AG08395 (cell line): ENCODE measurements around the gene LAMA3.

Source experiments
- DNase-seq: peaks from one replicate; pipeline ENCODE4 v3.0.0; 2012; ENCODE audit warnings: mixed read lengths, low spot score

LAMA3 gene

GRCh38 chr18:23968638-23969604 lies 279.7 kb downstream of the LAMA3 start:
- no peak for DNase-seq

- DNase-seq: no peak
These were observed 280.4 kb downstream of the LAMA3 start for GRCh38 chr18:23969664-23970063.

GRCh38 chr18:23970161-23971096 lies 281.2 kb downstream of the LAMA3 start:
- no peak for DNase-seq

DNA sequence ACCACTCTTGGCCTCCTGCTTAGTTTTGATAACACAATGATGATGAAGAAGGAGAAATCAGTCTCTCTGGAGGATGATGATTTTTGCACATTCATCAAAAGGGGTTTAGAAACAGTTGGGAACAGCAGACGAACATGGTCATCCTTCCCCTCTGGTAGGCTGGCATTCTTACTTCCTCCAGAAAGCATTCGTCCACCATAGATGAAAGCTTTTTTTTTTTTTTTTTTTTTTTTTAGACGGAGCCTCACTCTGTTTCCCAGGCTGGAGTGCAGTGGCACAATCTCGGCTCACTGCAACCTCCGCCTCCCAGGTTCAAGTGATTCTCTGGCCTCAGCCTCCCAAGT lies 281.8 kb downstream of the LAMA3 start:
- no peak for DNase-seq

- no peak for DNase-seq
These were observed 282.5 kb downstream of the LAMA3 start for GRCh38 chr18:23971666-23972230.

- no peak for DNase-seq
These were observed 283.2 kb downstream of the LAMA3 start for GRCh38 chr18:23972453-23972852.

- no peak for DNase-seq
These were observed 287.9 kb downstream of the LAMA3 start for GRCh38 chr18:23977103-23977502.

DNA sequence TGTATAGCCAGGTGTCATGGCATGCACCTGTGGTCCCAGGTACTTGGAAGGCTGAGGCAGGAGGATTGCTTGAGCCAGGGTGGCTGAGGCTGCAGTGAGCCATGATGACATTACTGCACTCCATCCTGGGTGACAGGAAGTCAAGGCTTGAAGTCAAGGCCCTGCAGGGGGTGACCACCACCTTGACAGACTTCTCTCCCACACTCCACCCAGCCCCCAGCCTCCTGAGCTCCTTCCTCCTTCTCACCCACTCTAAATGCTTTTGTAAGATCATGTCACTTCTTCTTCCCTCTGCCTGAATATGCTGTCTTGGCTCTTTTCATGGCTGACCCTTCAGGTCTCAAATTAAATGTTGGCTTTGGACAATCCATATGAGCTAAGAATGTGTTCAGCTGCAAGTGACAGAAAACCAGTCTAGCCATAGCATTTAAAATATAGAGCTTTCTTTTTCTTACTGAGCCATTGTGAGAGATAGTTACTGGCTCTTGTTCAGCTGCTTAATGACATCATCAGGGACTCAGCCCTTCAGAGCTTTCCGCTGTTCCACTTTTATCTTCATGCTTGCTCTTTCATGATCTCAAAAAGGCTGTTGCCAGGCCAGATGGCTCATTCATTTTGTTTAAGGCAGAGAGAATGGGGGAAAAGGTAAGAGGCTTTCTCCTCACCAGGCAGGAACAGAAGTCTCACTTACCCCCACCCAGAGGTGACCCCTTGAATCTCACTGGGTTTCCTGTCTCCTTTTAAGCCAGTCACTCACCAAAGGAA lies 288.6 kb downstream of the LAMA3 start:
- DNase-seq: no peak

GRCh38 chr18:23981369-23981980 lies 292.2 kb downstream of the LAMA3 start:
- DNase-seq: no peak

- DNase-seq: no peak
These were observed 293.2 kb downstream of the LAMA3 start for GRCh38 chr18:23982155-23983079.

GRCh38 chr18:23983112-23983511 lies 293.9 kb downstream of the LAMA3 start:
- no peak for DNase-seq

DNA sequence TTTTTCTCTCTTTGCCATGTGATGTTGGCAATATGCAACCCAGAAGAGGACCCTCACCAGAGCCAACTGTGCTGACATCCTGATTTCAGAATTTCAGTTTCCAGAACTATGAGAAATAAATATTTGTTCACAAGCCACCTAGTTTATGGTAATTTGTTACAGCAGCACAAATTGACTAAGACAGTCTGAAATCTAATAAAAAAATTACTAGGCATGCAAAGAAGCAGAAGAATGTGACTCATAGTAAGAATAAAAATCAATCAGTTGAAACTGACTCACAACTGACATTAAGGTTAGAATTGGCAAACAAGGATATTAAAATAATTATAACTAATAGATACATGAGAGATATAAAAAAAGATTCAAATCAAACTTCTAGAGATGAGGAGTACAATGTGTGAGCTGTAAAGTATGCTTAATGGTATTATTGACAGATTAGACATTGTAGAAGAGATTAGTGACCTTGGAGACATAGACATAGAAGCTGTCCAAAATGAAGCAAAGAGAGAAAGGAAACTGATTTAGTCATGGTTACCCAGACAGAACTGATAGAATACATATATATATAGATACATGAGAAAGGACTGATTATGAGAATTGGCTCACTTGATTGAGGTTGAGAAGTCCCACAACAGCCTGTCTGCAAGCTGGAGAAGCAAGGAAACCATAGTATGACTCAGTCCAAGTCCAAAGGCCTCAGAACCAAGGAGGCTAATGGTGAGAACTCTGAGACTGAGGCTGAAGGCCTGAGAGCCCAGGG lies 297.5 kb downstream of the LAMA3 start:
- DNase-seq: no peak

DNA sequence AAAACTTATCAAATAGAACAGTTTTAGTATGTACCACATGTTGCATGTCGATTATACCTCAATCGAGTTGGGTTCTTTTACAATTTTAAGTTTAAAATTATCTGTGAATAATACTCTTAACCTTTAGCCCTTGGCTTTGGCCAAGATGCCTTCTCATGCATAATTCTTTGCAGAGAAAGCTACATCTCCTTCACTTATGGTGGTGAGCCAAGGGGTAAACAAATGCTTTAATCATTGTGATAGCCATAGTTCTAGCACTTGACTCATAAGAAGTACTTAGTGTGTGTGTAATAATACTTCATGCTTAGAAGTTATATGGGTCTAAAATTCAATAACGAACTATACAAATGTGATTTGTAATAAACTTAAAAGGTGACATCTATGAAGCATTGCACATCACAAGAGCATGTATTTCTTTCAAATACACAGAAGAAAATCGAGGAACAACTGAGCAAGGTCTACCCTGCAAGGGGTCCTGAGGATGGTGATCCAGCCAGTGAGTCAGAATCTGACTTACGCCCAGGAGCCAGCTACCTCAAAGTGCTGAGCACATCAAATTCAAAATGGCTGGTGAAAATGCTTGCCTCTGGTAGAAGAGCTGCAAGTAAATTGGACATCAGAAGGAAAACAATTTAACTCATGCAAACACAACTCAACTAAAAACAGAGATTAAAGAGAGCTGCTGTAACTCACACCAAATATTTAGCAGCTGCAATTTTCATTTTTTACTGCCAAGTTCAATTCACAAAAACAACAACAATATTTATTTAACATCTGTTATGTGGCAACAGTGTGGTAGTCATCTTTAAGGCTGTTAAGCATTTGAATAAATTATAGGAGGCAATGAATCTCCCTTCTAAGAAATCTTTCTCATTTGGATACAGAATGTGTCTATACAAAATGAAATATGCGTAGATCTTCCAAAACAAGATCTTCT lies 301.5 kb downstream of the LAMA3 start:
- no peak for DNase-seq

DNA sequence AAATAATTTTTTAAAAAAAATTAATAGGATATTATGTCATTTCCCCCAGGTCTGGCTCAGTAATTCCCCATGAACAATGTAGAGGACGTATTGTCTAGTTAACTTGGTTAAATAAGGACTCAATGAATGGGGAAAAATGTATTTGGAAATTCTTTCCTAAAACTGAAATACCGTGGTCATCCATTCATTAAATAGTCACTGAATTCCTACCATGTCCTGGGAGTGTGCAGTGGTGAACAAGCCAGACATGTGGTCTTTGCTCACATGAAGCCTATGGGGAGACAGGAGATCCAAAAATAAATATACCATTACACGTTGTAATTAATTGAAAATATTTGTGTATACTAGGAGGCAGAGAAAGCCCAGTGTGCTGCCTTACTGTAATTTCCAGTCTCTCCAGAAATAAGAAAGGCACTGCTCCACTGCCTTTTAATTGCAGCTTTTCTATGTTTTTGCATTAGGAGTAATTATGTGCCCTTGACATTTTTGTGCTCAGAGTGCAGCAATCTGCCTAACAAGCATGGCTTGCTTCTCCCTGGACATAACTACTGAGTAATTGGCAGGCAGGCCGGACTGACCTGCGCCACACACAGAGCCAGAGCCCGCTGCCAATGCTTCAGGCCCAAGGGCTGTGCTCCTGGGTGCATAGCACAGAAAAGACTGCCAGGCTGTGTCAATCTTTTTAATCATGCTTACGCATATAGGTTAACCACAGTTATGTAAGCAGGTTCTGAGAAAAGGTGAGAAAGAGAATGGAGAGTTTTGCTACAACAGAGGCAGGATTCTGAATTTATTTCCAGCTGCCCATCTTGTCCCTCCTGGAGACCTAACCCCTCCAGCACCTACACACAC lies 303.1 kb downstream of the LAMA3 start:
- no peak for DNase-seq

- DNase-seq: no peak
These were observed 303.7 kb downstream of the LAMA3 start for GRCh38 chr18:23992941-23993280.

DNA sequence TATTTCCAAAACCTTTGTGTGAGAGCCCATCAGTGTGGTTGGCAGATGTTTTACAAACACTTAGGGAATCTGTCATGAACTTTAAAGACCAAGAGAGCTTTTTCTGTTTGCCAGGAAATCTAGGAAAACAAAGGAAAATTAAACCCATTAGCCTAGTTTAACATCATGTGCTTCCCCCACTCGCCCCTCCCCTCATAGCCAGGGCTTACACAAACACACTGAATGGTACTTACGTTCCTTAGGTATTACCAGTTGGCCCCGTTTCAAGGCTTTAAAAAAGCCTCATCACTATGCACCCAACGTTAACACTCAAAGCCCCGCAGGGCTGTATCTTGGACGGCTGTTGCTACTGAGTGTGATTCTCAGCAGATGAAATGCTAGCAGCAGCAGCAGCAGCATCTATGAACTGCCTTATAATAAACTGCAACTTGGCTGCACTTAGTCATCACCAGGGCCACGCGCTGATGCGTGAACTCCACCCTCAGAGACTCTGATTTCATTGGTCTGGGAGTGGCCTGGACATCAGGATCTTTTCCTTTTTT lies 305.2 kb downstream of the LAMA3 start:
- DNase-seq: peak; percentile 77

GRCh38 chr18:23995180-23995579 lies 305.9 kb downstream of the LAMA3 start:
- no peak for DNase-seq
